MM.1S (cell line): ENCODE results near the gene STK32A.

Experiments
- EZH2 ChIP-seq: fragments of 300-600 bp; sonication (generic); optimal IDR thresholded peaks from 2 replicates; pipeline ENCODE3; 2017; ENCODE audit warnings: low read depth, mild to moderate bottlenecking, antibody characterized with exemption, low read length, mixed read lengths
- TF ChIP-seq, protein P1 (sequence below): fragments of 300-600 bp; sonication (generic); IDR thresholded peaks from 2 replicates; pipeline ENCODE4 v1.5.1; 2016; ENCODE audit warnings: antibody characterized with exemption, low read length, mixed read lengths

DNA sequence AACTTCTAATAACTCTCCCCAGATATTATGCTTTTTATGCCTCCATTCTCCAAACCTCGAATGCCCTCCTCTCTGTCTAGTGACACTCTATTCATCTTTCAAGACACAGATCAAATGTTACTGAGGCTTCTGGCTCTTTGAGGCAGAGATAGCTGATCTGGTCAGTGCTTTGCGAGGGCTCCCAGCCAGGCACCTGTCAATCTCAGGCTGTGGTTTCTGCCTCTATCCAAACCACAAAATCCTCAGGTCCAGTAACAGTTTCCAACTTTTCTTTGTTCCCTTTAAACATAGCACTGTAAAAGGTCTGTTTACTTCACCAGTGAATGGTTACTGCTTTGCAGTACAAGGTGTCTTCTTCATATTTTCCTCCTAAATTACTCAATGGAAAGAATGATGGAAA, 11.5 kb upstream of the STK32A start:
- TF ChIP-seq, protein P1, sequence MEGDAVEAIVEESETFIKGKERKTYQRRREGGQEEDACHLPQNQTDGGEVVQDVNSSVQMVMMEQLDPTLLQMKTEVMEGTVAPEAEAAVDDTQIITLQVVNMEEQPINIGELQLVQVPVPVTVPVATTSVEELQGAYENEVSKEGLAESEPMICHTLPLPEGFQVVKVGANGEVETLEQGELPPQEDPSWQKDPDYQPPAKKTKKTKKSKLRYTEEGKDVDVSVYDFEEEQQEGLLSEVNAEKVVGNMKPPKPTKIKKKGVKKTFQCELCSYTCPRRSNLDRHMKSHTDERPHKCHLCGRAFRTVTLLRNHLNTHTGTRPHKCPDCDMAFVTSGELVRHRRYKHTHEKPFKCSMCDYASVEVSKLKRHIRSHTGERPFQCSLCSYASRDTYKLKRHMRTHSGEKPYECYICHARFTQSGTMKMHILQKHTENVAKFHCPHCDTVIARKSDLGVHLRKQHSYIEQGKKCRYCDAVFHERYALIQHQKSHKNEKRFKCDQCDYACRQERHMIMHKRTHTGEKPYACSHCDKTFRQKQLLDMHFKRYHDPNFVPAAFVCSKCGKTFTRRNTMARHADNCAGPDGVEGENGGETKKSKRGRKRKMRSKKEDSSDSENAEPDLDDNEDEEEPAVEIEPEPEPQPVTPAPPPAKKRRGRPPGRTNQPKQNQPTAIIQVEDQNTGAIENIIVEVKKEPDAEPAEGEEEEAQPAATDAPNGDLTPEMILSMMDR, result no peak
- TF ChIP-seq EZH2, result no peak
